ENCODE data around the gene ERBB4.

- TF ChIP-seq CTCF (conservative IDR thresholded peaks at IDR 0.05; ENCODE audit: low read length) (no peak), EZH2phosphoT487 (IDR thresholded peaks at IDR 0.05; ENCODE audit: borderline replicate concordance) (no peak)
These were observed 429.4 kb downstream of the ERBB4 start for GRCh38 chr2:212109217-212109616.
